Uterus (tissue), 2 donors: ENCODE measurements around the gene TAS2R9.

ENCODE experiments used
- CTCF ChIP-seq, 4 experiments: fragments of 200-600 bp in 2 of 4; fragments of 450-650 bp in 2 of 4; sonication (generic) in 2 of 4; IDR thresholded peaks; one replicate each; pipeline ENCODE4 v1.5.1; 2016 to 2019; ENCODE audit warnings: antibody characterized with exemption in 4 of 4, mild to moderate bottlenecking in 2 of 4, moderate library complexity in 1 of 4
- POLR2A ChIP-seq, 2 donors: fragments of 450-650 bp; IDR thresholded peaks; one replicate each; pipeline ENCODE4 v1.6.1; 2016; ENCODE audit warnings: antibody characterized with exemption in 2 of 2, mild to moderate bottlenecking in 1 of 2, moderate library complexity in 1 of 2

- TF ChIP-seq POLR2A (IDR thresholded peaks at IDR 0.05) (no peak), CTCF (IDR thresholded peaks at IDR 0.05) (no peak)
These were observed 20.0 kb upstream of the TAS2R9 start for GRCh38 chr12:10829994-10830393.
